MCF 10A (cell line): ENCODE results near the gene RACGAP1. TPM values are rescaled to one million over a fixed set of nuclear protein-coding genes. Genes with fewer than 3 reads are reported as not detected.

Experiments
- BruUV-seq: library from RNA; stranded (reverse); fragments of 400-500 nt; replicated peaks from 2 replicates; lab custom pipeline; 2021; lab: Mats Ljungman, UMichigan
- CTCF ChIA-PET: fragments of 300-600 bp; sonication (Branson Sonifier 250); formaldehyde crosslinking; extraction: SDS; loops from one replicate; lab custom pipeline; 2021; ENCODE audit warnings: antibody characterized with exemption, inconsistent platforms; lab: Yijun Ruan, JAX
- POLR2A ChIA-PET: fragments of 300-600, 350-650 bp; sonication (Branson Sonifier 250); formaldehyde crosslinking; extraction: SDS; loops from one replicate; lab custom pipeline; 2020; ENCODE audit warnings: antibody characterized with exemption, inconsistent platforms; lab: Yijun Ruan, JAX
- DNase-seq: peaks from one replicate; pipeline ENCODE4 v3.0.0-alpha.2; 2018; ENCODE audit not compliant: unreplicated experiment
- H3K27ac Mint-ChIP-seq: one replicate; pipeline ENCODE4 v1.8.0; 2022; ENCODE audit warnings: mild to moderate bottlenecking, low read depth, mixed read lengths; ENCODE audit not compliant: unreplicated experiment
- H3K27me3 Mint-ChIP-seq: one replicate; pipeline ENCODE4 v1.8.0; 2022; ENCODE audit warnings: mixed read lengths; ENCODE audit not compliant: insufficient read depth, unreplicated experiment
- H3K36me3 Mint-ChIP-seq: one replicate; pipeline ENCODE4 v1.8.0; 2022; ENCODE audit warnings: mild to moderate bottlenecking, moderate library complexity, mixed read lengths; ENCODE audit not compliant: insufficient read depth, unreplicated experiment
- H3K4me1 Mint-ChIP-seq: one replicate; pipeline ENCODE4 v1.8.0; 2022; ENCODE audit warnings: mixed read lengths; ENCODE audit not compliant: insufficient read depth, unreplicated experiment
- H3K4me3 Mint-ChIP-seq: one replicate; pipeline ENCODE4 v1.8.0; 2022; ENCODE audit warnings: mild to moderate bottlenecking, moderate library complexity, mixed read lengths; ENCODE audit not compliant: unreplicated experiment
- H3K9me3 Mint-ChIP-seq: one replicate; pipeline ENCODE4 v1.8.0; 2022; ENCODE audit warnings: mixed read lengths; ENCODE audit not compliant: unreplicated experiment
- CTCF ChIP-seq: fragments of 200-600 bp; IDR thresholded peaks from one replicate; pipeline ENCODE4 v1.8.0; 2022; ENCODE audit warnings: antibody characterized with exemption, mild to moderate bottlenecking; ENCODE audit not compliant: unreplicated experiment
- intact Hi-C: fragments of 100-400 bp; cut with micrococcal nuclease; formaldehyde crosslinking; loops from 2 replicates; pipeline ENCODE4 v1.14.1; 2022
- total RNA-seq: library from RNA; stranded (reverse); gene quantifications from 2 replicates; pipeline ENCODE4 v1.2.3, GENCODE V29; 2022

The RACGAP1 gene
- total RNA-seq, 1 experiment from 2014 or later, result 67.9 TPM

GRCh38 chr12:49970658-49971057, 54.6 kb downstream of the RACGAP1 start:
- no peak for TF ChIP-seq CTCF
- intact Hi-C loops, result no loop called here
- no peak overlapping the region for H3K27ac Mint-ChIP-seq
- no peaks in the 10 kb centered on the region for H3K36me3 Mint-ChIP-seq
- CTCF ChIA-PET, result interaction anchor here (0.9 to 8.8 kb wide), 2 partner anchors 86 to 99 kb away, joined by 3 to 241 read pairs; no protein-coding TSS in a partner anchor
- H3K27me3 Mint-ChIP-seq, result no peaks in the 10 kb centered on the region
- H3K4me1 Mint-ChIP-seq, result no peaks in the 10 kb centered on the region
- H3K9me3 Mint-ChIP-seq, result no peaks in the 10 kb centered on the region
- DNase-seq, result no peak
- H3K4me3 Mint-ChIP-seq, result no peak overlapping the region
- POLR2A ChIA-PET, result interaction anchor here (1.1 to 1.4 kb wide), 2 partner anchors 13 to 55 kb away, joined by 4 to 7 read pairs; partner anchors contain the start of gene RACGAP1
- BruUV-seq, result no TSS peak

GRCh38 chr12:49969651-49970429, 55.5 kb downstream of the RACGAP1 start:
- DNase-seq, result no peak
- ChIA-PET POLR2A (interaction anchor here (1.1 kb wide), 1 partner anchor 14 kb away, joined by 4 read pairs; no protein-coding TSS in a partner anchor), CTCF (interaction anchor here (0.6 to 8.8 kb wide), 10 partner anchors 10 to 142 kb away, joined by 3 to 241 read pairs (median 4); partner anchors contain the start of gene COX14)
- intact Hi-C loops, result loop anchor here (10.0 kb wide), 1 partner anchor 205 kb away; no protein-coding TSS in a partner anchor
- Mint-ChIP-seq H3K27me3 (no peaks in the 10 kb centered on the region), H3K36me3 (no peaks in the 10 kb centered on the region), H3K9me3 (no peaks in the 10 kb centered on the region), H3K27ac (no peak overlapping the region), H3K4me1 (no peaks in the 10 kb centered on the region), H3K4me3 (no peak overlapping the region)
- TF ChIP-seq CTCF, result no peak
- no TSS peak for BruUV-seq

- no TSS peak for BruUV-seq
- no peak for DNase-seq
- Mint-ChIP-seq H3K27ac (no peak overlapping the region), H3K4me1 (no peaks in the 10 kb centered on the region), H3K9me3 (no peaks in the 10 kb centered on the region), H3K36me3 (no peaks in the 10 kb centered on the region), H3K27me3 (no peaks in the 10 kb centered on the region), H3K4me3 (no peak overlapping the region)
- no peak for TF ChIP-seq CTCF
- POLR2A ChIA-PET, result interaction anchor here (1.1 kb wide), 1 partner anchor 87 kb away, joined by 3 read pairs; no protein-coding TSS in a partner anchor
- intact Hi-C loops, result loop anchor here (10.0 kb wide), 1 partner anchor 206 kb away; no protein-coding TSS in a partner anchor
- CTCF ChIA-PET, result interaction anchor here (0.8 to 8.8 kb wide), 11 partner anchors 10 to 143 kb away, joined by 3 to 241 read pairs (median 4); partner anchors contain the start of gene COX14
These were observed 56.3 kb downstream of the RACGAP1 start for GRCh38 chr12:49969027-49969426.

GRCh38 chr12:49968471-49968870, 56.8 kb downstream of the RACGAP1 start:
- Mint-ChIP-seq H3K4me1 (no peaks in the 10 kb centered on the region), H3K27me3 (no peaks in the 10 kb centered on the region), H3K4me3 (no peak overlapping the region), H3K9me3 (no peaks in the 10 kb centered on the region), H3K36me3 (no peaks in the 10 kb centered on the region), H3K27ac (no peak overlapping the region)
- no TSS peak for BruUV-seq
- no peak for DNase-seq
- ChIA-PET CTCF (interaction anchor here (0.5 to 8.8 kb wide), 30 partner anchors 12 to 460 kb away, joined by 3 to 241 read pairs (median 5); partner anchors contain the start of genes COX14 and TMBIM6), POLR2A (interaction anchor here (0.7 to 1.2 kb wide), 3 partner anchors 22 to 88 kb away, joined by 3 to 4 read pairs (median 3); no protein-coding TSS in a partner anchor)
- no peak for TF ChIP-seq CTCF
- intact Hi-C loops, result loop anchor here (10.0 kb wide), 1 partner anchor 206 kb away; no protein-coding TSS in a partner anchor
